ENCODE data around the gene EHMT1.

The EHMT1 gene

GRCh38 chr9:137648396-137648795, 29.6 kb downstream of the EHMT1 start:
- no peak for FAIRE-seq

DNA sequence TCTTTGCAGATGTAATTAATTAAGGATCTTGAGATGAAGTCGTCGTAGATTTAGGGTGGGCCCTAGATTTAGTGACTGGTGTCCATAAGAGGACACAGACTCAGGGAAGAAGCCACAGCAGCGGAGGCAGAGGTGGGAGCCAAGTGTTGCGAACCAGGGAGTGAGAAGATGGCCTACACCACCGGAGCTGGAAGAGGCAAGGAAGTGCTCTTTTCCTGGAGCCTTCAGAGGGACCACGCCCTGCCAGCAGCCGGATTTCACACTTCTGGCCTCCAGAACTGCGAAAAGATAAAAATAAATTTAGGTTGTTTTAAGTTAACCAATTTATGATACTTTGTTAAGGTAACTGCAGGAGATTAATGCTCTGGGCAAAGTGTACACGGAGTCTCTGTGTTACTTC, 30.7 kb downstream of the EHMT1 start:
- FAIRE-seq: no peak

- no peak for FAIRE-seq
These were observed 31.5 kb downstream of the EHMT1 start for GRCh38 chr9:137650259-137650658.

GRCh38 chr9:137650779-137651178, 32.0 kb downstream of the EHMT1 start:
- no peak for FAIRE-seq

DNA sequence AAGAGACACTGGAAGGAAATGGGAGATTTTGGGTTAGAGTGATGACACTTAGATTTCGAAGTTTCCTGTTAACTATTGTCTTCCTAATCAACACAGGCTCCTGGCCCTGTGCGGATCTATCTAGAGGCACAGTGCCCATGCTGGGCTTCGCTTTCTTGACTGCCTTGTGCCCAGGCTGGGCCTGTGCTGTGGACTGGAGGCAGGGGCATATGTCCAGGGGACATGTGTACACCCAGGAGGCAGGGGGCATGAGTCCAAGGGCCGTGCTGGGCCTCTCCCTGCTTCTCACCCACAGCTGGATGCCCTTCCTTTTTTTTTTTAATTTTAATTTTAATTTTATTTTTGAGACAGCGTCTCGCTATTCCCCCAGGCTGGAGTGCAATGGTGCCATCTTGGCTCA, 37.6 kb downstream of the EHMT1 start:
- FAIRE-seq: no peak

DNA sequence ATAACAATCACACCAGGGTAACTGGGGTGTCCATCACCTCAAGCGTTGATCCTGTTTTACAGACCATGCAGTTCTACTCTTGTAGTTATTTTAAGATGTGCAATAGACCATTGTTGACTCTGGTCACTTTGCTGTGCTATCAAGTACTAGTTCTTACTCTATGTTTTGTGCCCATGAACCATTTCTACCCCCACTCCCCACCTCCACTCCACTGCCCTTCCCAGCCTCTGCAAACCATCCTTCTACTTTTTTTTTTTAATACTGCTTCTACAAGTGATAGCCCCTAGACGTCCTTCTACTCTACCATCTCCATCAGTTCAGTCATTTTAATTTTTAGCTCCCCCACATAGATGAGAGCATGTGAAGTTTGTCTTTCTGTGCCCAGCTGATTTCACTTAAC, 38.8 kb downstream of the EHMT1 start:
- FAIRE-seq: no peak

GRCh38 chr9:137658781-137659180, 40.0 kb downstream of the EHMT1 start:
- FAIRE-seq: no peak

GRCh38 chr9:137660144-137660543, 41.3 kb downstream of the EHMT1 start:
- FAIRE-seq: no peak

GRCh38 chr9:137663584-137663983, 44.8 kb downstream of the EHMT1 start:
- no peak for FAIRE-seq

DNA sequence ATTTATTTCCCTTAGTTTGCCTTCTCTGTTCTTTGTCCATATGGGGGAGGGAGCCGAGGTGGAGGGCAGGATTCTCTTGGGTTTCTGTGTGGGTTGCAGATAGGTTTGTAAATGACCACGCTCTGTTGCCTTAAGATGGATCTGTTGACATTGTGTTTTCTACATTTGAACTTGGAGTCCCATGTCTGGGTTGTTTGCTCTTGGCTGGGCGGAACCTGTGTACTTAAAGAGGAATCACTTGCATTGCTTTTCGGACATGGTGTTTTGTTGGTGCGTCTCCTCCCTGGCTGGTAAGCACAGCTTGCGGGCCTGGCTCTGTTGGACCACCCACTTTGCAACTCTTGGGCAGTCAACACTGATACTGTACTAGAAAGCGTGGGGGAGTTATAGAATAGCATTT, 45.9 kb downstream of the EHMT1 start:
- no peak for FAIRE-seq

DNA sequence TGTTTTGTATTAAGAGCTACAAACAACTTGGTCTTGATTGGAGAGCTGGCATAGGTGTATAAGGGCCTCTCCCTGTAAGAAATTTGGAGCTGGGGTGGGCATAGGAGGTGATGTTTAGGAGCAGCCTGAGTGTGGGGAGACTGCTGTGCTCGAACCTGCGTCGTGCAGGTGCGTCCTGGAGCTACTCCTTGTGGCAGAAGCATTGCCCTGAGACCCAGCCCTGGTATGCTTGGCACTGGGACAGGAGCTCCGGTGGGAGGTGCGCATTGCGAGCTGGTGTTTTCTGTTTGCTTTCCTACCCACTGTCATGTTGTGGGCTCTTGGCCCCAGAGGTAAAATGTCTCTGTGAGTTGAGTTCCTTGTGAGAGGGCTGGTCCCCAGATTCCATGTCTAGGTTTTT, 46.4 kb downstream of the EHMT1 start:
- no peak for FAIRE-seq

DNA sequence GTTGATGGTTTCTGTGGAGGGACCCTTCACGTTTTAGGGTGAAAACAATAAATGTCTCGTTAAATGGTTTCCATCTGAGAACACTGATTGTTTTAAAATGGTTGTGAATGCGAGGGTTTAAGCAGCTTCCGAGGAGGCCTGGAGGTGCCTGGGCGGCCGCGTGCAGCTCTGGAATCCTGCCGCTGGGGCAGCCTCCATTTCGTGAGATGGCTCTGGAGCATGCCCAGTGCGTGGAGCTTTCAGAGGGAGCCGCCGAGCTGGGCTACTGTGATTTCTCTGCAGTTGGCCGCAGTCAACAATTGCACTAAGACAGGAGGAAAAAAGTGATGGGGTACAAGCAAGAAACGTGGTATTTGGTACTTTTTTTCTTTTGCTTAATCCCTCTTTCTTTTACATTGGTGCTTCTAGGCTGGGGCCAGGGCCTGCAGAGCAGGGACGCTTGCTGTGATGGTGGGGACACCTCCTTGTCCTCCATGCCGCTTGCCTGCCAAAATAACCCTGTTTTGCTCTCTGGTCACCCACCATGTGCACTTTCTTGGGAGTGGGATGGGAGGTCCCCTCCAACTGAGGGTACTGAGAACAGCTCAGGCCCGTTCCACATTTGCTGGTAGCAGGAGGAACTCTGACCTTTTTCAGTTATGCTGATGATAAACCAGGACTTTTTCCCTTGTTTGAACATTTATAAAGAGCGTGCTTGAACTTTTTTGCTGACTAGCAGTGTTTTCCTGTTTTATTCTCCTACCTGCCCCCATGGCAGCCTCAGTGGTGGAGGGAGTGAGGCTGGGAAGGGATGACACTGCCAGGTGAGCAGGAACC, 47.1 kb downstream of the EHMT1 start:
- FAIRE-seq: no peak

- FAIRE-seq: no peak
These were observed 47.7 kb downstream of the EHMT1 start for GRCh38 chr9:137666513-137666822.

- FAIRE-seq: no peak
These were observed 48.3 kb downstream of the EHMT1 start for GRCh38 chr9:137666955-137667670.

DNA sequence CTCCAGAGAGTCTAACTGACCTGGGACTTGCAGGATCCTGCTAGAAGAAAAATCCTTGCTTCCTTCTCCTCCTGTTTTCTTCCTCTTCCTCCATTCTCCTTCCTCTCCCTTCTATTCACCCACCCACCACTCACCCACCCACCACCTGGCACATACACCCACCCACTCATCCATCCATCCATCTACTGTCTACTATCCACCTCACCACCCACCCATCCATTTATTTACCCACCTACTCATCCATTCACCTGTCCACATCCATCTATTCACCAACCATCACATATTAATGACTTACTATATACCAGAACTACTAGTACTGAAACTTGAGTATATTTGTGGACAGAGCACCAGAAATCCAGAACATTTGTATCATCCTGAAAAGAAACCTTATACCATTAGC, 49.4 kb downstream of the EHMT1 start:
- no peak for FAIRE-seq

- no peak for FAIRE-seq
These were observed 50.5 kb downstream of the EHMT1 start for GRCh38 chr9:137669261-137669672.

DNA sequence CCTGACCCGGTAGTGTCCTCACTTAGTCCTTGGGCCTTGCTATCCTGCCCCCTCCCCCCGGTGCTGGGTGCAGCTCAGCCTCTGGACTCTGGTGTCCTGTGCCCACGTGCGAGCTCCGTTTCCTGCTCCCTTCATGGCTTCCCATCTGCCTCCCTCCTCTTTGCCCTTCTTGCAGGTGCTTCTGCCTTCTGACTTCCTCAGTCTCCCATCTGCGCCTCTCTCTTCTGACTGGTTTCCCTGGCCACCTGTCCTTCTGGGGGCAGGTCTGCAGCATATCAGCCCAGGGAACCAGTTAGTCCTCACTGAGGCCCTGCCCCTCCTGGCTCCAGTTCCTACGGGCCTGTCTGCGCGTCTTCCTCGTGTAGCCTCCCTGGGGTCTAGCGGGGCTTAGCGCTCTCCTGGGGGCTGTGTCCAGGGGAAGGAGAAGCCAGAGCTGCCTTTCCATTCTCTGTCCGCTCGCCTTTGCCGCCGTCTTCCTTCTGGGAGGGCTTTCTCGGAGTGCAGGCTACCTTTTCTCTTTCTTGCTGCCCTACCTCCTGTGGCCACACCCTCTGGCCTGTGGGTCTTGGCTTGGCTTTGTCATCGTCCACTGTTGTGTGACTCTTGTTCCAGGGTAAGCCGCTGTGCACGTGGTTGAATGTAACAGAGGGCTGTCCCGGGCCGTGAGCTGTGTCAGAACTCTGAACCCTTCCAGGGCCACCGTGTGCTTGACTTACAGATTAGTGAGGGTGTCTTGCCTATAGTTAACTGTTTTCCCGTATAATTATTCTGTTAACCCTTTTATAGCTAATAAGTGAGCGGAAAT, 51.8 kb downstream of the EHMT1 start:
- no peak for FAIRE-seq

GRCh38 chr9:137671196-137671538, 52.4 kb downstream of the EHMT1 start:
- FAIRE-seq: no peak

GRCh38 chr9:137671721-137672120, 52.9 kb downstream of the EHMT1 start:
- FAIRE-seq: no peak

GRCh38 chr9:137672907-137673791, 54.3 kb downstream of the EHMT1 start:
- FAIRE-seq: peak; percentile 84

GRCh38 chr9:137673886-137674285, 55.1 kb downstream of the EHMT1 start:
- no peak for FAIRE-seq

DNA sequence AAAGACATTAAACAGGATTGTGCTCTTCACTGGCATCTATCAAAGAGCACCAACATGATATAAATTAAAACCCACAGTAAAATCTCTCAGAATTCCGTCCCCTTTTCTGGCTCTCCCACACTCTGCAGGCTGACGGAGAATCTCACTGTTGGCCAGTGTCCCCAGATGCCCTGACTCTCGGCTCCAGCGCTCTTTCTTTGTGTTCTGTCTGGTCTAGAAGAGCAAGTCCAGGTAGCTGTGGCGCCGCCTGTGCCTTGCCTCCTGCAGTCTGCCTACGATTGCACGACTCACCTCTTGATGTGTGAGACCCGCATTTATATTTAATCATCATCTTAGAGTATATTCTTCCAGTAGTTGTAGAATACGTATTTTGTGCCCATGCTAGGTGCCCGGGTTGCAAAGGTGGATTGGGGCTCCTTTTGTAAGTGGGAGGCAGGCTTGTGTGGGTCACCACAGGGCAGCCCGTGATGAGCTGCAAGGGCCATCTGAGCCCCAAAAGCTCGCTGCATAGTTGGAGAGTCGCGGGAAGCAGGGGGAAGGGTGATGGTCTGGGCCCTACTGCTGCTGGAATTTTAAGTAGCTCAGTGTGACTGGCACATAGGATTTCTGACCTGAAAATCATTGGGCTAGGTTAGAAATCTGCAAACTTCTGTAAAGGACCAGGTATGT, 55.6 kb downstream of the EHMT1 start:
- FAIRE-seq: no peak
